Peyer's patch (tissue), 4 donors: ENCODE data around the gene STRN3. TPM values are rescaled to one million over a fixed set of nuclear protein-coding genes. Genes with fewer than 3 reads are reported as not detected.
A peak's percentile ranks its signal among the peaks of the same experiment; 100 is the strongest.

Experiments used
- DNase-seq, 3 donors: peaks; one replicate each; pipeline ENCODE4 v3.0.0-alpha.2; 2017 to 2019
- H3K27ac ChIP-seq, 4 donors: fragments of 200-600 bp; sonication (generic); one replicate each; pipeline ENCODE4 v1.5.1; 2016 to 2019
- H3K27me3 ChIP-seq, 2 donors: fragments of 200-600 bp; sonication (generic); one replicate each; pipeline ENCODE4 v1.5.1; 2019
- H3K36me3 ChIP-seq, 3 donors: fragments of 200-600 bp; sonication (generic); one replicate each; pipeline ENCODE4 v1.5.1; 2016 to 2019
- H3K4me1 ChIP-seq, 4 donors: fragments of 200-600 bp; sonication (generic); one replicate each; pipeline ENCODE4 v1.5.1; 2016 to 2019
- H3K4me3 ChIP-seq, 4 donors: fragments of 200-600 bp; sonication (generic); 1 replicate in 3 of 4; 2 replicates in 1 of 4; pipeline ENCODE4 v1.5.1; 2016 to 2019; ENCODE audit warnings: mild to moderate bottlenecking in 1 of 4
- H3K9me3 ChIP-seq, 4 donors: fragments of 200-600 bp; sonication (generic); one replicate each; pipeline ENCODE4 v1.5.1; 2016 to 2019; ENCODE audit warnings: mild to moderate bottlenecking in 1 of 4
- CTCF ChIP-seq, 6 experiments: fragments of 450-650 bp in 4 of 6; fragments of 200-600 bp in 2 of 6; sonication (generic) in 1 of 6; IDR thresholded peaks; one replicate each; pipeline ENCODE4 v1.5.1; 2017 to 2019; ENCODE audit warnings: antibody characterized with exemption in 6 of 6, mild to moderate bottlenecking in 3 of 6, moderate library complexity in 1 of 6
- POLR2A ChIP-seq, 2 donors: fragments of 450-650 bp; IDR thresholded peaks; one replicate each; pipeline ENCODE4 v1.5.1; 2017; ENCODE audit warnings: antibody characterized with exemption in 2 of 2, mild to moderate bottlenecking in 2 of 2, moderate library complexity in 2 of 2
- total RNA-seq, 4 donors: library from RNA; depleted of rRNA; stranded (reverse); fragments of >200 nt; gene quantifications; one replicate each; pipeline ENCODE4 v1.1.0, GENCODE V29; 2016

The STRN3 gene
- total RNA-seq, 4 donors from 2014 or later: 21.1 to 46.2 (median 26.8) TPM

GRCh38 chr14:31029016-31029970 lies 3.1 kb upstream of the STRN3 start:
- DNase-seq: no peak
- Histone ChIP-seq H3K4me3 (no peak overlapping the region), H3K9me3 (no peaks in the 10 kb centered on the region), H3K27me3 (no peaks in the 10 kb centered on the region), H3K4me1 (peaks cover 0 to 16% (median 0%) of the 10 kb centered on the region in 4 donors), H3K36me3 (no peaks in the 10 kb centered on the region), H3K27ac (no peak overlapping the region)
- TF ChIP-seq POLR2A (IDR thresholded peaks at IDR 0.05) (no peak), CTCF (IDR thresholded peaks at IDR 0.05) (no peak)

- no peaks in the 10 kb centered on the region for H3K27me3 ChIP-seq
- no peak for DNase-seq
- H3K9me3 ChIP-seq: no peaks in the 10 kb centered on the region
- peaks cover 0 to 16% (median 0%) of the 10 kb centered on the region in 4 donors for H3K4me1 ChIP-seq
- TF ChIP-seq CTCF (IDR thresholded peaks at IDR 0.05) (no peak), POLR2A (IDR thresholded peaks at IDR 0.05) (no peak)
- peak overlapping the region in 2 of 4 donors; percentile 98 to 100 for H3K27ac ChIP-seq
- H3K4me3 ChIP-seq: peak overlapping the region in 2 of 4 donors; percentile 97 to 99
- no peaks in the 10 kb centered on the region for H3K36me3 ChIP-seq
Observed at GRCh38 chr14:31027847-31028246, 1.7 kb upstream of the STRN3 start.

GRCh38 chr14:31026450-31027235 lies 464 bp upstream of the STRN3 start:
- Histone ChIP-seq H3K4me3 (peak overlapping the region; percentile 95 to 99 (median 97)), H3K36me3 (no peaks in the 10 kb centered on the region), H3K27ac (peak overlapping the region; percentile 97 to 100 (median 98)), H3K27me3 (no peaks in the 10 kb centered on the region), H3K4me1 (peaks cover 0 to 16% (median 0%) of the 10 kb centered on the region in 4 donors), H3K9me3 (no peaks in the 10 kb centered on the region)
- TF ChIP-seq CTCF (IDR thresholded peaks at IDR 0.05) (peak in 1 of 6 experiments; percentile 18), POLR2A (IDR thresholded peaks at IDR 0.05) (peak; percentile 73 to 85)
- DNase-seq: peak; percentile 93 to 98 (median 97)

- no peak for TF ChIP-seq CTCF (IDR thresholded peaks at IDR 0.05)
- peak in 1 of 2 donors; percentile 28 for TF ChIP-seq POLR2A (IDR thresholded peaks at IDR 0.05)
Observed at GRCh38 chr14:31025367-31026076, 657 bp downstream of the STRN3 start, which contains the start of gene AP4S1. TSS of gene AP4S1 (plus strand) at chr14:31025649. CDS start at chr14:31066197, 40,548 bp downstream.

More at GRCh38 chr14:31025367-31026076, 657 bp downstream of the STRN3 start, which contains the start of gene AP4S1:
- H3K9me3 ChIP-seq: no peaks in the 10 kb centered on the region
- no peaks in the 10 kb centered on the region for H3K27me3 ChIP-seq
- H3K27ac ChIP-seq: peak within 1 kb of the TSS; percentile 97 to 100 (median 98)
- DNase-seq: peak; percentile 50 to 75 (median 74)
- H3K4me1 ChIP-seq: peaks cover 0 to 16% (median 0%) of the 10 kb centered on the region in 4 donors
- H3K4me3 ChIP-seq: peak within 1 kb of the TSS; percentile 95 to 99 (median 97)
- H3K36me3 ChIP-seq: peaks cover 0 to 3% (median 0%) of the 10 kb centered on the region in 3 donors
